Hepatocyte (in vitro differentiated cells): ENCODE data around the gene AVPI1.

ENCODE experiments used
- CTCF ChIP-seq: fragments of 200-600 bp; sonication (generic); IDR thresholded peaks from 2 replicates; pipeline ENCODE4 v1.5.1; 2016; ENCODE audit warnings: antibody characterized with exemption, mild to moderate bottlenecking; ENCODE audit not compliant: poor library complexity
- EZH2 ChIP-seq: fragments of 200-600 bp; sonication (generic); IDR thresholded peaks from 2 replicates; pipeline ENCODE4 v1.6.1; 2016; ENCODE audit warnings: antibody characterized with exemption, mild to moderate bottlenecking, borderline replicate concordance
- EZH2phosphoT487 ChIP-seq: fragments of 200-600 bp; sonication (generic); IDR thresholded peaks from one replicate; pipeline ENCODE4 v1.6.1; 2018; ENCODE audit warnings: antibody characterized with exemption, mild to moderate bottlenecking, low read depth, moderate library complexity; ENCODE audit not compliant: unreplicated experiment, severe bottlenecking

GRCh38 chr10:97650726-97651125, 36.3 kb downstream of the AVPI1 start:
- TF ChIP-seq CTCF (no peak), EZH2 (no peak), EZH2phosphoT487 (no peak)
